ENCODE results near the gene PDE5A. TPM values are rescaled to one million over a fixed set of nuclear protein-coding genes. Genes with fewer than 3 reads are reported as not detected.

The PDE5A gene
- polyA plus RNA-seq, 1 of the 3 experiments (the other 2 are of a cell fraction): 6.4 TPM

GRCh38 chr4:119532319-119532718 lies 96.3 kb downstream of the PDE5A start:
- H3K9ac ChIP-seq: no peak overlapping the region
- no peaks in the 10 kb centered on the region for H3K9me3 ChIP-seq
- no peaks in the 10 kb centered on the region for H3K79me2 ChIP-seq (ENCODE audit: insufficient read depth)
- no peak for DNase-seq
- no peaks in the 10 kb centered on the region for H3K9me2 ChIP-seq
- H2AFZ ChIP-seq (ENCODE audit: low read depth): no peak overlapping the region
- H3K4me1 ChIP-seq (ENCODE audit: control insufficient read depth in 1 of 2, insufficient read depth in 2 of 2, low read depth in 1 of 2, low read length in 1 of 2): peaks cover 0 to 6% of the 10 kb centered on the region in 2 experiments; a peak in 2 of 4 replicates
- ChIA-PET CTCF (no interaction called here), POLR2A (no interaction called here)
- no peak overlapping the region for H3K27ac ChIP-seq (ENCODE audit: low read depth in 2 of 2, low read length in 1 of 2)
- H4K20me1 ChIP-seq (ENCODE audit: insufficient read depth): no peaks in the 10 kb centered on the region
- TF ChIP-seq MEF2A (IDR thresholded peaks at IDR 0.05; ENCODE audit: borderline replicate concordance, low read depth): no peak
- TF ChIP-seq EZH2phosphoT487 (IDR thresholded peaks at IDR 0.05; ENCODE audit: borderline replicate concordance, low read depth): no peak
- TF ChIP-seq USF2 (IDR thresholded peaks at IDR 0.05; ENCODE audit: borderline replicate concordance, low read depth, low read length): no peak
- TF ChIP-seq FOXJ3 (CRISPR knock-in tag; IDR thresholded peaks at IDR 0.05): no peak
- TF ChIP-seq POLR2AphosphoS5 (IDR thresholded peaks at IDR 0.05; ENCODE audit: low read depth, low read length): no peak
- TF ChIP-seq NFIC (IDR thresholded peaks at IDR 0.05; ENCODE audit: borderline replicate concordance): no peak
- TF ChIP-seq RCOR1 (IDR thresholded peaks at IDR 0.05; ENCODE audit: low read length): no peak
- TF ChIP-seq MXI1 (IDR thresholded peaks at IDR 0.05; ENCODE audit: low read depth, low read length): no peak
- no peak for TF ChIP-seq RFX5 (IDR thresholded peaks at IDR 0.05; ENCODE audit: low read length)
- TF ChIP-seq SMC3 (IDR thresholded peaks at IDR 0.05; ENCODE audit: low read depth, low read length): no peak
- no peak for TF ChIP-seq YY1 (IDR thresholded peaks at IDR 0.05; ENCODE audit: low read depth)
- TF ChIP-seq CTCF (IDR thresholded peaks at IDR 0.05): no peak
- TF ChIP-seq TEAD4 (IDR thresholded peaks at IDR 0.05; ENCODE audit: borderline replicate concordance, insufficient read depth): no peak
- no peak for TF ChIP-seq ELF1 (IDR thresholded peaks at IDR 0.05)
- no peak for TF ChIP-seq RXRA (IDR thresholded peaks at IDR 0.05; ENCODE audit: borderline replicate concordance, low read depth)
- H3K27me3 ChIP-seq (ENCODE audit: insufficient read depth): no peaks in the 10 kb centered on the region
- H3K4me2 ChIP-seq: no peak overlapping the region
- WGBS (ENCODE audit: low lambda C conversion rate): 89% methylated on average over 1 of the region's 1 CpG
- peaks cover 15 to 16% of the 10 kb centered on the region in 2 experiments for H3K36me3 ChIP-seq (replicated peaks in 1 of 2; ENCODE audit: control insufficient read depth in 1 of 2, insufficient read depth in 2 of 2, low read length in 1 of 2)
- no peak overlapping the region for H3K4me3 ChIP-seq (ENCODE audit: low read depth in 2 of 2, low read length in 1 of 2)
- no peaks in the 10 kb centered on the region for H3F3A ChIP-seq (replicated peaks; ENCODE audit: insufficient read depth)

DNA sequence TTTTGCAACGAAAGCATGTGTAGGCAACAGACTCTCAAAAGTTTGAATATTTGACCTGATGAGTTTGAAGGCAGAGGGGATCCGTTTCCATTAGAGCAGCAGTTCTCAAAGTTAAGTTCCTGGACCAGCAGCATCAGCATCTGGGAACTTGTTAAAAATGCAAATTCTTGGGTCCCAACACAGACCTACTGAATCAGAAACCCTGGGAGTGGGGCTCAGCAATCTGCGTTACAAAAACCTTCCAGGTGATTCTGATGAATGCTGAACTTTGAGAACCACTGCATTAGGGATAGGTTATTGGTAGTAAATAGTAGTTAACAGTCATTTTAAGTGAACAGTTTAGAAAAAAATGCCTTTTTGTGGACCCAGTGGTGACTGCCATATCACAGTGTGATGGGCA lies 98.8 kb downstream of the PDE5A start:
- no peak overlapping the region for H3K27ac ChIP-seq (ENCODE audit: low read depth in 2 of 2, low read length in 1 of 2)
- 92% methylated on average over 3 of the region's 3 CpGs for WGBS (ENCODE audit: low lambda C conversion rate)
- no peaks in the 10 kb centered on the region for H3K27me3 ChIP-seq (ENCODE audit: insufficient read depth)
- H2AFZ ChIP-seq (ENCODE audit: low read depth): no peak overlapping the region
- H3K79me2 ChIP-seq (ENCODE audit: insufficient read depth): no peaks in the 10 kb centered on the region
- no peak for TF ChIP-seq MEF2A (IDR thresholded peaks at IDR 0.05; ENCODE audit: borderline replicate concordance, low read depth)
- no peak for TF ChIP-seq MAX (IDR thresholded peaks at IDR 0.05; ENCODE audit: low read depth)
- TF ChIP-seq EP300 (IDR thresholded peaks at IDR 0.05; ENCODE audit: borderline replicate concordance in 1 of 2, low read depth in 1 of 2, low read length in 1 of 2): no peak
- TF ChIP-seq FOXJ3 (CRISPR knock-in tag; IDR thresholded peaks at IDR 0.05): no peak
- TF ChIP-seq SMC3 (IDR thresholded peaks at IDR 0.05; ENCODE audit: low read depth, low read length): no peak
- TF ChIP-seq, protein P1, sequence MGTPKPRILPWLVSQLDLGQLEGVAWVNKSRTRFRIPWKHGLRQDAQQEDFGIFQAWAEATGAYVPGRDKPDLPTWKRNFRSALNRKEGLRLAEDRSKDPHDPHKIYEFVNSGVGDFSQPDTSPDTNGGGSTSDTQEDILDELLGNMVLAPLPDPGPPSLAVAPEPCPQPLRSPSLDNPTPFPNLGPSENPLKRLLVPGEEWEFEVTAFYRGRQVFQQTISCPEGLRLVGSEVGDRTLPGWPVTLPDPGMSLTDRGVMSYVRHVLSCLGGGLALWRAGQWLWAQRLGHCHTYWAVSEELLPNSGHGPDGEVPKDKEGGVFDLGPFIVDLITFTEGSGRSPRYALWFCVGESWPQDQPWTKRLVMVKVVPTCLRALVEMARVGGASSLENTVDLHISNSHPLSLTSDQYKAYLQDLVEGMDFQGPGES (IDR thresholded peaks at IDR 0.05; ENCODE audit: low read depth, low read length): no peak
- no peak for TF ChIP-seq RFX5 (IDR thresholded peaks at IDR 0.05; ENCODE audit: low read length)
- TF ChIP-seq TCF12 (IDR thresholded peaks at IDR 0.05): no peak
- no peak for TF ChIP-seq POLR2AphosphoS5 (IDR thresholded peaks at IDR 0.05; ENCODE audit: low read depth, low read length)
- TF ChIP-seq JUND (IDR thresholded peaks at IDR 0.05): no peak
- TF ChIP-seq TEAD4 (IDR thresholded peaks at IDR 0.05; ENCODE audit: borderline replicate concordance, insufficient read depth): no peak
- no peak for TF ChIP-seq USF1 (IDR thresholded peaks at IDR 0.05; ENCODE audit: borderline replicate concordance, low read depth)
- no peak for TF ChIP-seq ELF1 (IDR thresholded peaks at IDR 0.05)
- H3K4me1 ChIP-seq (ENCODE audit: control insufficient read depth in 1 of 2, insufficient read depth in 2 of 2, low read depth in 1 of 2, low read length in 1 of 2): peaks cover 0 to 13% of the 10 kb centered on the region in 2 experiments
- DNase-seq: no peak
- CTCF ChIA-PET: no interaction called here
- H4K20me1 ChIP-seq (ENCODE audit: insufficient read depth): no peaks in the 10 kb centered on the region
- H3K4me3 ChIP-seq (ENCODE audit: low read depth in 2 of 2, low read length in 1 of 2): no peak overlapping the region
- H3K9me3 ChIP-seq: no peaks in the 10 kb centered on the region
- H3K9ac ChIP-seq: no peak overlapping the region
- H3K4me2 ChIP-seq: no peak overlapping the region
- POLR2A ChIA-PET: no interaction called here
- no peaks in the 10 kb centered on the region for H3K9me2 ChIP-seq
- peaks cover 15 to 16% of the 10 kb centered on the region in 2 experiments for H3K36me3 ChIP-seq (replicated peaks in 1 of 2; ENCODE audit: control insufficient read depth in 1 of 2, insufficient read depth in 2 of 2, low read length in 1 of 2)
- H3F3A ChIP-seq (replicated peaks; ENCODE audit: insufficient read depth): peaks cover 22% of the 10 kb centered on the region

All from SK-N-SH (cell line).